Hematopoietic multipotent progenitor cell treated with erythropoietin and hydrocortisone succinate and interleukin-3 and kit ligand, for 15 days (in vitro differentiated cells): ENCODE results near the gene GRK6.

ENCODE experiments used
- DNase-seq: peaks from one replicate; pipeline ENCODE4 v3.0.0-alpha.2; 2015; ENCODE audit warnings: low spot score

The GRK6 gene

GRCh38 chr5:177427211-177427822 is 841 bp downstream of the GRK6 start:
- peak; percentile 49 for DNase-seq

DNA sequence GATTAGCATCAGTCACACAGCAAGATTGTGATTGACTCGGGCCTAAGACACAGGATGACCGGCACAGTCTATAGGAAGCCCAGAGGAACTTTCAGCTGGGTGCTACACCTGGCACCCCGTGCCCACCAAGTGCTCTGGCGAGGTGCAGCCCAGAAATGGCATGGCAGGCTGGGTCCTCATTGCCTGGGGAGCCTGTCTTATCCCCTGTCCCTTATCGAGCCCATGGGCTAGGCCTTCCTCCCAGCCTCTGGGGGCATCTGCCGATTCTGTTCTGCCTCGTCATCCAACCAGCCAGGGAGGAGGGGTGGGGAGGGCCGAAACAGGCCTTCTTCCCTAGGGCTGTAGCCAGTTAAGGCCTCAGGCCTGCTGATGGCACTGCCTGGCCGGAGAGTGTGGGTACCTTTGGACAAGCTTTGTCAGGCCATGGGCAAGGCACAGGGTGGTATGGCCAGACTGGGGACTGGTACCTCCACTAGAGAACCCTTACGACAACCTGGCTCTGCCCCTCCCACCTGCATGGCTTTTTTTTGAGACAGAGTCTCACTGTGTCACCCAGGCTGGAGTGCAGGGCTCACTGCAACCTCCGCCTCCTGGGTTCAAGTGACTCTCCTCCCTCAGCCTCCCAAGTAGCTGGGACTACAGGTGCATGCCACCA is 1.6 kb downstream of the GRK6 start:
- DNase-seq = peak; percentile 80

GRCh38 chr5:177428574-177429217 is 2.2 kb downstream of the GRK6 start:
- DNase-seq = no peak

DNA sequence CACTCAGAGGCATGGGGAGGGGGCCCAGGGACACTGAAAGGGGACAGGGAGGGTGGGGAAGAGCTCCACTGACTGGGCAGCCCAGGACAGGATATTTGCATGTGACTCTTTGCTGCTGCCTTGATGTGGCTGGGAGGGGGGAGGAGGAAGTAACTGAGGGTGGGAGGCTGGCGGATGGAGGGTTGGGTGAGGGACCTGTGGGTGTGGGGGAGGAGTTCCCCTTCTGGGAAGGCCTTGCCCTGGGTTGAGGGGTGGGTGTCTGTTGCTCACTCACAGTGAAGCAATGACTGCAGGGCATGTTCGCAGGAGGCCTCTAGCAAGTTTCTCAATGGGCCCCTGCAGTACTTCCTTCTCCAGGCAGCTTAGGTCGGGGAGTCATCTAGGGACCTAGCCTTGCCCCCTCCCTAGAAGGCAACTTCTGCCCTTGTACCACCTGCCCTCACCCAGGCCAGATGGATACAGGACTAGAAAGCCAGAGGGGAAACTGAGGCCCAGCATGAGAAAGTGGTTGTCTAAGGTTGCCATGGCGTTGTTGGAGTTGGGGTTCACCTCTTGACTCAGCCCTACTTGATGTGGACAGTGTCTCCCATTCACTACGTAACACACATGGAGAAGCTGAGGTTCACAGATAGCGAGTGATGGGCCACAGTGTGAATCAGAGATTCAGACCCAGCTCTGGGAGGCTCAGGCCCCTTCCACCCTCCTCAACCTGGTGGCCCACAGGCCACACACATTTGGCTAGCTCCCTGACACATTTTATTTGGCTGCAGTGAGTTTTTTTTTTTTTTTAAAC is 3.0 kb downstream of the GRK6 start:
- DNase-seq = no peak

DNA sequence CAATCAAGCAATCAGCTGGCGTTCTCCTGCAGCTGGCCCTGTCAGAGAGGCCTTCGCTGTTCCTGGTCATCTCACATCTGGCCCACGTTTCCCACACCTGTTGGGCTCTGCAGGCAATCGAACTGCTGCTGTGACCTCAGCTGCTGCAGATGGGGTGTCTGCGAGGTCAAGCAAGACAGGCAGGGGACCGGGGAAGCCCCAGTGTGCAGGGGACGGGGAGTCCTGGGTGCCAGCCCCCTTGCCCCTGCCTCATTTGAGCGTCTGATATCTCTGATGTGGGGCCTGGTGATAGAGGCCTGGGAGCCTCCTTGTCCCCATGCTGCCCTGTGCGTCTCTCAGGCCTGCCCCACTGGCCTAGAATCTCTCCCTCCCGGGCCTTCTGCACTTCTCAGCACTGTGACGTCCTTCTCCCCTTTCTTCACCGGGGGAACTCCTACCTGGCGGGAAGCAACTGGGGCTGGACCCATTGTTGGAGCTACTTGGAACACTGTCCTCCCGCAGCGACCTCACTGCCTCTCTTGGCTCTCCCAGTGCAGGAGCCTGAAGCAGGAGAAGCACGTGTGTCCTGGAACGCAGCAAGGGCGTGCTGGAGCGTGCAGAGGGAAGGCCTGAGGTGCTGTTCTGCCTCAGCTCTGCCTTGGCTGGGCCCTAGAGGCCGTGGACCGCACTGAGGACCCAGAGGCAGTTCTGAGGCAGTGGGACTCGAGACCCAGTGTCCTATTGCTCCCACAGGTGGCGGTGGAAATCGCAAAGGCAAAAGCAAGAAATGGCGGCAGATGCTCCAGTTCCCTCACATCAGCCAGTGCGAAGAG is 3.9 kb downstream of the GRK6 start:
- no peak for DNase-seq

GRCh38 chr5:177430972-177431316 is 4.5 kb downstream of the GRK6 start:
- DNase-seq = no peak

DNA sequence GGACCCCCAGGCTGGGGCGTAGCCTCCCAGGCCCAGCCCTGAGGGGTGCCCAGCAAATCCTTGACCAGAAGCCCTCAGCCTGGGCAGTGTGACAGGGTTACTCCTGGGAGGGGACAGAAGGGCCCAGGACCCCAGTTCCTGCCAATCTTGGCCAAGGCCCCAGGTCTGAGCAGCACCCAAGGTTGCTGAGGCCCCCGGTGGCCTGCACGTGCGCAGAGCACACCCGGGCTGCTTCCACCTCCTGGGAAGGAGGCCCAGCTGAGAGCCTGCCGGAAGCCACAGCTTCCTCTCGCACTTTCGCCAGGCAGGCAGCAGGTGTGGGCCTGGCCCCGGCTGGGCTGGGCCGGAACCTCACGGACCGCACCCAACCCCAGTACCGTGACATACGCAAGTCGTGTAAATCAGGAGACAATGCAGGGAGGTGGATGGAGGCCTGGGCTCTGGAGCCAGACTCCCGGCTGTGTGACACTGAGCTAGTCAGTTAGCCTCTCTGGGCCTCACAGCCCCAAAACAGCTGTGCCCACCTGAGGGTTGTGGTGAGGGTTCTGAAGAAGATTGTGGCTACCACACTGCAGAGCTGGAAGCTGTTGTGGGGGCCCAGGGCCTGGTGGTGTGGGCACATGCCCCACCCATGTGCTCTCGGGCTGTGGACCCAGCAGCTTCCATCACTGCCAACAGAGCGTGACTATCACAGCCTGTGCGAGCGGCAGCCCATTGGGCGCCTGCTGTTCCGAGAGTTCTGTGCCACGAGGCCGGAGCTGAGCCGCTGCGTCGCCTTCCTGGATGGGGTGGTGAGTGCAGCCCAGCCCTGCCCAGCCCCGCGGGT is 5.1 kb downstream of the GRK6 start:
- no peak for DNase-seq

DNA sequence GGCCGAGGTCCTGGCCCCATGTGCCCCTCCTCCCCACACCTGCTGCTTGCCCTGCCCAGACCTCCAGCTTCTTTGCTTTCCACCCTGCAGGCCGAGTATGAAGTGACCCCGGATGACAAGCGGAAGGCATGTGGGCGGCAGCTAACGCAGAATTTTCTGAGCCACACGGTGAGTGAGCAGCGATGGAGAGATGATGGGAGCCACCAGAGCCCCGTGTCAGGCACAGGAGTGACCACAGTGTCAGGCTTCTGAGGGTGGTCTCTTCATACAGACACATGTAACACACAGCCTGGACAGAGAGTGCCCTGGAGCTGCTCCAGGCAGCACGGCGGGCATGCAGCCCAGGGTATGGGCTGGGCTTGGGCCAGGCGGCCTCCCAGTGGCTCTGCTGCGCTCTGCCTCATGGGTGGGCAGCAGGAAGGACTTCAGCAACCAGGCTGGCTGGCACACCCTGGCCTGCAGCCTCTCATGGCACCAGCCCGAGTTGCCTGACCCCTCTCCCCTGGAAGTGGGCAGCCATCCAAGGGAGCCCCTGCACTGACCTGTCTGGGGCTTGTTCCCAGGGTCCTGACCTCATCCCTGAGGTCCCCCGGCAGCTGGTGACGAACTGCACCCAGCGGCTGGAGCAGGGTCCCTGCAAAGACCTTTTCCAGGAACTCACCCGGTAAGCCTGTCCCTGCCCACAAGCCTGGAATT is 5.8 kb downstream of the GRK6 start:
- no peak for DNase-seq

DNA sequence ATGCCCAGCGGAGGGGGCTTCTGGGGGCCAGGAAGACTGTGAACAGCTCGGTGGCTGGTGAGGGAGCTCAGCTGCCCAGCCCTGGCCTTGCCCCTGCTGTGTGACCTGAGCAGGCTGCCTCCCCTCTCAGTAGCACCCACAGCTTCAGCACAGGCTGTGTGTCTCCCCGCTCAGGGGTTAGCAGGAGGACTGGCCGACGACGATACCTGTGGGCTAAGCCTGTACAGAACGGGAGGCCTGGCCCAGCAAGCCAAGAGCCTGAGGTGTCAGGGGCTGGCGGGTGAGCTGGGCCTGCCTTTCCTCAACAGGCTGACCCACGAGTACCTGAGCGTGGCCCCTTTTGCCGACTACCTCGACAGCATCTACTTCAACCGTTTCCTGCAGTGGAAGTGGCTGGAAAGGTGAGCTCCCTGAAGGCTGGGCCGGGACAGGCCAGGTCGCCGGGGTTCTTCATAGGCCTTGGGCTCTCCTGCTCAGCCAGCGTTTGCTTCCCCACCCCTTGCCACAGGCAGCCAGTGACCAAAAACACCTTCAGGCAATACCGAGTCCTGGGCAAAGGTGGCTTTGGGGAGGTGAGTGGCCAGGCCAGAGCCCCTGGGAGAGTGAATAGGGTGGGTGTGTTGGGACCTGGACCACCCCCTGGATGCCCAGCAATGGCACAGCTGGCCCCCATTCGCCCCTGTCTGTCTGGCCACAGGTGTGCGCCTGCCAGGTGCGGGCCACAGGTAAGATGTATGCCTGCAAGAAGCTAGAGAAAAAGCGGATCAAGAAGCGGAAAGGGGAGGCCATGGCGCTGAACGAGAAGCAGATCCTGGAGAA is 6.6 kb downstream of the GRK6 start:
- DNase-seq = no peak

GRCh38 chr5:177433658-177434217 is 7.3 kb downstream of the GRK6 start:
- no peak for DNase-seq

DNA sequence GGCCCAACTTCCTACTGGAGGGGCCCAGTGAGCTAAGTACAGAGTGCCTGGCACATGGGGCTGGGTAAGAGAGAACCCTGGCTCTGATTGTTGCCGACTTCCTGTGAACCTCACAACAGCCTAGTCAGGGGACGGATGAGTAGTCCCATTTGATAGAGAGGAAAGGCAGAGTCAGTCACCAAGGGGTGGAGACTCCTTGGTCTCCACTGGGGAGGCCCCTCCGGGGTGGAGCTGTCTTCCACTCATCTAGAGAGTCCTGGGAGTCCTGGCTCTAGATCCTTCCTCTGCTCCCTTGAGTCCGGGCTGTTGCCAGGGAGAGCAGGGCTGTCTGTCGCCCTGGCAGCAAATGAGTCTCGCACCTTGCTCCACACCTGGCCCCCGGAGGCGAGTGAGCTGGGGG is 8.0 kb downstream of the GRK6 start:
- DNase-seq = no peak

DNA sequence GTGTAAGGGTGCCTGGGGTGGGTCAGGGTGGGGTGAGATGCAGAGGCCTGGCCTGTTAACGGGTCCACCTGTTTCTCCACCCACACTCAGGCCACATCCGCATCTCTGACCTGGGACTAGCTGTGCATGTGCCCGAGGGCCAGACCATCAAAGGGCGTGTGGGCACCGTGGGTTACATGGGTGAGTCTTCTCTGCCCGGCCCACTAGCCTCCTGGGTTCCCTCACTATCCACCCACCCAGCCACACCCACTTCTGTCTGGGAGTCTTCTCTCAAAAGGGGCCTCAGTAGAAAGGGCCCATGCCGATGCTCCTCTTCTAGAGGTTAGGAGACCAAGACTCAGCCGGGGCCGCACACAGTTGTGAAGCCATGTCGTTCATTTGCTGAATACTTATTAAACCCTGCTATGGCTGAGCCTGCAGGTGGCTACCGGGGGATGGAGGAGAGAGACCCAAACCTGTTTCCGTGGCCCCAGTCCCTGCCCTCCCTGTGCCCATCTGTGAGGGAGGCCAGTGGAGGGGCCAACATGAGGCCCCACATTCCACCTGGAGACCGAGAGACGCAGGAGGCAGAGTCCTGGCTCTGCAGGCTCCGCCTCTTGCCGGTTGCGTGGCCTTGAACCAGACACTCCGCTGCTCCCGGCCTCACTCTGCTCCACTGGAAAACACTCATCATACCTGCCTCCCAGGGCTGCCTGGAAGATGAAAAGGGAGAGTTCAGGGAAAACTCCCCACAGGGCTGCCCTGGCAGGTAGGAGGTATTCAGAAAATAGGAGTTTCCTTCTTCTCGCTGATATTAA is 8.7 kb downstream of the GRK6 start:
- DNase-seq = no peak

GRCh38 chr5:177435847-177436536 is 9.5 kb downstream of the GRK6 start:
- no peak for DNase-seq

- DNase-seq = no peak
These were observed 11.1 kb downstream of the GRK6 start for GRCh38 chr5:177437623-177438022.

DNA sequence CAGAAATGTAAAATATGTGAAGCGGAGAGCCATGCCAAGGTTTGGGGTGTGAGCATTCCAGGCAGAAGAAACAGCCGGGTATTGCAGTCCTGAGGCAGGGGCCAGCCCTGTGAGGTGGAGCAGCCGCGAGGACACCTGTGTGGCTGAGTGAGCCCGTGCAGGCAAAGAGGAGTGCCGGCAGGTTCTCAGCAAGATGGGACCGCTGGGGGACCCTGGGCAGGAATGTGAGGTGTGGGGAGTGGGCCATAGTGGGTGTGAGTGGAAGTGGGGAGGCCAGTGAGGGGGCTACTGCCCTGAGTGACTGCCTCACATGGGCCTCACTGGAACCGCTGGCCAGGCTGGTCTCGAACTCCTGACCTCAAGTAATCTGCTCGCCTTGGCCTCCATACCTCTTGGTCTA is 12.0 kb downstream of the GRK6 start:
- no peak for DNase-seq

DNA sequence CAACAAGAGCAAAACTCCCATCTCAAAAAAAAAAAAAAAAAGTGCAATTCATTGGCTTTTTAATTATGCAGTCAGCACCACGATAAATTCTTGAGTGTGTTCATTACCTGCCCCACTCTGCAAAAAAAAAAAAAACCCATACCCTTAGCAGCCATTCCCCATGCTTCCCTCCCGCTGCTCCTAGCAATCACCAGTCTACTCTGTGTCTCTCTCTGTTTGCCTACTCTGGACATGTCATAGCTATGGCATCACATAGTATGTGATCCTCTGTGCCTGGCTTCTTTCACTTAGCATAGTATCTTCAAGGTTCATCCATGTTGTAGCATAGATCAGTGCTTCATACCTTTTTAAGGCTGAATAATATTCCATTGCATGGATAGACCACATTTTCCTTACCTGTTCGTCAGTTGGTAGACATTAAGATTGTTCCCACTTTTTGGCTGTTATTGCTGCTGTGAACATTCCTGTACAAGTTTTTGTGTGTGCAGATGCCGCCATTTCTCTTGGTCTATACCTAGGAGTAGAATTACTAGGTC is 13.1 kb downstream of the GRK6 start:
- DNase-seq = no peak

GRCh38 chr5:177440211-177440989 is 13.9 kb downstream of the GRK6 start:
- DNase-seq = no peak
